ENCODE results near the gene MINDY4. TPM values are rescaled to one million over a fixed set of nuclear protein-coding genes. Genes with fewer than 3 reads are reported as not detected.

Gene MINDY4
- total RNA-seq, 1 donor, result 10.5 TPM

- H3K36me3 ChIP-seq (ENCODE audit: insufficient read depth, low read length), result no peaks in the 10 kb centered on the region
- peaks cover 17% of the 10 kb centered on the region for H3K4me1 ChIP-seq (ENCODE audit: insufficient read depth, low read length)
- H3K4me2 ChIP-seq (ENCODE audit: insufficient read depth, low read length), result no peak overlapping the region
- no peak for DNase-seq (ENCODE audit: insufficient read length, low spot score, missing footprints)
- no peak overlapping the region for H3K4me3 ChIP-seq (ENCODE audit: insufficient read depth, low read length)
- H3K79me2 ChIP-seq (ENCODE audit: insufficient read depth, low read length), result no peaks in the 10 kb centered on the region
- H2AFZ ChIP-seq (ENCODE audit: low read length), result peak overlapping the region; percentile 48
- H3K27me3 ChIP-seq (ENCODE audit: insufficient read depth, low read length), result no peaks in the 10 kb centered on the region
- H3K9me3 ChIP-seq (ENCODE audit: low read depth, low read length), result no peaks in the 10 kb centered on the region
- TF ChIP-seq, protein P1, sequence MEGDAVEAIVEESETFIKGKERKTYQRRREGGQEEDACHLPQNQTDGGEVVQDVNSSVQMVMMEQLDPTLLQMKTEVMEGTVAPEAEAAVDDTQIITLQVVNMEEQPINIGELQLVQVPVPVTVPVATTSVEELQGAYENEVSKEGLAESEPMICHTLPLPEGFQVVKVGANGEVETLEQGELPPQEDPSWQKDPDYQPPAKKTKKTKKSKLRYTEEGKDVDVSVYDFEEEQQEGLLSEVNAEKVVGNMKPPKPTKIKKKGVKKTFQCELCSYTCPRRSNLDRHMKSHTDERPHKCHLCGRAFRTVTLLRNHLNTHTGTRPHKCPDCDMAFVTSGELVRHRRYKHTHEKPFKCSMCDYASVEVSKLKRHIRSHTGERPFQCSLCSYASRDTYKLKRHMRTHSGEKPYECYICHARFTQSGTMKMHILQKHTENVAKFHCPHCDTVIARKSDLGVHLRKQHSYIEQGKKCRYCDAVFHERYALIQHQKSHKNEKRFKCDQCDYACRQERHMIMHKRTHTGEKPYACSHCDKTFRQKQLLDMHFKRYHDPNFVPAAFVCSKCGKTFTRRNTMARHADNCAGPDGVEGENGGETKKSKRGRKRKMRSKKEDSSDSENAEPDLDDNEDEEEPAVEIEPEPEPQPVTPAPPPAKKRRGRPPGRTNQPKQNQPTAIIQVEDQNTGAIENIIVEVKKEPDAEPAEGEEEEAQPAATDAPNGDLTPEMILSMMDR (IDR thresholded peaks at IDR 0.05; ENCODE audit: extremely low read depth, low read depth, low read length), result no peak
- no peak overlapping the region for H3K27ac ChIP-seq (ENCODE audit: low read depth, low read length)
- no peaks in the 10 kb centered on the region for H4K20me1 ChIP-seq (ENCODE audit: insufficient read depth, low read length)
Measured at GRCh38 chr7:30752979-30753378, 18.2 kb upstream of the MINDY4 start.

- Histone ChIP-seq H3K36me3 (ENCODE audit: insufficient read depth, low read length) (no peaks in the 10 kb centered on the region), H3K4me1 (ENCODE audit: insufficient read depth, low read length) (peaks cover 17% of the 10 kb centered on the region), H3K9me3 (ENCODE audit: low read depth, low read length) (no peaks in the 10 kb centered on the region), H3K27me3 (ENCODE audit: insufficient read depth, low read length) (no peaks in the 10 kb centered on the region), H3K27ac (ENCODE audit: low read depth, low read length) (no peak overlapping the region), H2AFZ (ENCODE audit: low read length) (no peak overlapping the region), H4K20me1 (ENCODE audit: insufficient read depth, low read length) (no peaks in the 10 kb centered on the region), H3K4me3 (ENCODE audit: insufficient read depth, low read length) (no peak overlapping the region), H3K4me2 (ENCODE audit: insufficient read depth, low read length) (no peak overlapping the region), H3K79me2 (ENCODE audit: insufficient read depth, low read length) (no peaks in the 10 kb centered on the region)
- DNase-seq (ENCODE audit: insufficient read length, low spot score, missing footprints), result no peak
- TF ChIP-seq, protein P1 (IDR thresholded peaks at IDR 0.05; ENCODE audit: extremely low read depth, low read depth, low read length), result no peak
Measured at GRCh38 chr7:30754315-30754877, 16.8 kb upstream of the MINDY4 start.

DNA sequence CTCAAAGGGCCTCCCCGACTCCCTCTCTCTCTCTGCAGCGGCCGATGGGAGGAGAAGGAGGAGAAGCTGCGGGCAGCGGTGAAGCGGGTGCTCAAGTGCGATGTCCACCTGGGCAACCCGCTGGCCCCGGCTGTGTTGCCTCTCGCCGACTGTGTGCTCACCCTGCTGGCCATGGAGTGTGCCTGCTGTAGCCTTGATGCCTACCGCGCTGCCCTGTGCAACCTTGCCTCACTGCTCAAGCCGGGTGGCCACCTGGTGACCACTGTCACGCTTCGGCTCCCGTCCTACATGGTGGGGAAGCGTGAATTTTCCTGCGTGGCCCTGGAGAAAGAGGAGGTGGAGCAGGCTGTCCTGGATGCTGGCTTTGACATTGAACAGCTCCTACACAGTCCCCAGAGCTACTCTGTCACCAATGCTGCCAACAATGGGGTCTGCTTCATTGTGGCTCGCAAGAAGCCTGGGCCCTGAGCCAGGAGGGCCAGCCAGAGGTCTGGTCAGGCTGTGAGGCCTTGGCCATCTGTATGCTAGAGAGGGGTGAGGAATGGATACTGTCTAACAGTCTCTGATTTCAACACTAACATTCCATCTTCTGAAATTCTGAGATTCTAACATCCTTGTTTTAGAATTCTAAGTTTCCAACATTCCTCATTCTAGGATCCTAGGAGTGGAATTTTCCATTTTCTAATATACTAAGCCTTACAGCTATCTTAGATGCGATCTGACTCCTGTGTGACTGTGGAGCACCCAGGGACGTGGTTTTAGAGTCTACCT lies 15.6 kb upstream of the MINDY4 start:
- DNase-seq (ENCODE audit: insufficient read length, low spot score, missing footprints), result no peak
- Histone ChIP-seq H4K20me1 (ENCODE audit: insufficient read depth, low read length) (no peaks in the 10 kb centered on the region), H3K27me3 (ENCODE audit: insufficient read depth, low read length) (peaks cover 4% of the 10 kb centered on the region), H2AFZ (ENCODE audit: low read length) (no peak overlapping the region), H3K79me2 (ENCODE audit: insufficient read depth, low read length) (no peaks in the 10 kb centered on the region), H3K27ac (ENCODE audit: low read depth, low read length) (no peak overlapping the region), H3K4me2 (ENCODE audit: insufficient read depth, low read length) (no peak overlapping the region), H3K9me3 (ENCODE audit: low read depth, low read length) (no peaks in the 10 kb centered on the region), H3K4me3 (ENCODE audit: insufficient read depth, low read length) (no peak overlapping the region), H3K36me3 (ENCODE audit: insufficient read depth, low read length) (no peaks in the 10 kb centered on the region), H3K4me1 (ENCODE audit: insufficient read depth, low read length) (peaks cover 13% of the 10 kb centered on the region)
- TF ChIP-seq, protein P1 (IDR thresholded peaks at IDR 0.05; ENCODE audit: extremely low read depth, low read depth, low read length), result no peak

- no peaks in the 10 kb centered on the region for H3K9me3 ChIP-seq (ENCODE audit: low read depth, low read length)
- no peak overlapping the region for H2AFZ ChIP-seq (ENCODE audit: low read length)
- H3K27ac ChIP-seq (ENCODE audit: low read depth, low read length), result no peak overlapping the region
- TF ChIP-seq, protein P1 (IDR thresholded peaks at IDR 0.05; ENCODE audit: extremely low read depth, low read depth, low read length), result no peak
- no peak overlapping the region for H3K4me3 ChIP-seq (ENCODE audit: insufficient read depth, low read length)
- H3K27me3 ChIP-seq (ENCODE audit: insufficient read depth, low read length), result peaks cover 12% of the 10 kb centered on the region
- no peaks in the 10 kb centered on the region for H3K36me3 ChIP-seq (ENCODE audit: insufficient read depth, low read length)
- H3K4me2 ChIP-seq (ENCODE audit: insufficient read depth, low read length), result no peak overlapping the region
- DNase-seq (ENCODE audit: insufficient read length, low spot score, missing footprints), result no peak
- H3K4me1 ChIP-seq (ENCODE audit: insufficient read depth, low read length), result no peaks in the 10 kb centered on the region
- no peaks in the 10 kb centered on the region for H4K20me1 ChIP-seq (ENCODE audit: insufficient read depth, low read length)
- no peaks in the 10 kb centered on the region for H3K79me2 ChIP-seq (ENCODE audit: insufficient read depth, low read length)
Measured at GRCh38 chr7:30757342-30757692, 13.9 kb upstream of the MINDY4 start.
